ENCODE measurements around the gene GPC1.

DNA sequence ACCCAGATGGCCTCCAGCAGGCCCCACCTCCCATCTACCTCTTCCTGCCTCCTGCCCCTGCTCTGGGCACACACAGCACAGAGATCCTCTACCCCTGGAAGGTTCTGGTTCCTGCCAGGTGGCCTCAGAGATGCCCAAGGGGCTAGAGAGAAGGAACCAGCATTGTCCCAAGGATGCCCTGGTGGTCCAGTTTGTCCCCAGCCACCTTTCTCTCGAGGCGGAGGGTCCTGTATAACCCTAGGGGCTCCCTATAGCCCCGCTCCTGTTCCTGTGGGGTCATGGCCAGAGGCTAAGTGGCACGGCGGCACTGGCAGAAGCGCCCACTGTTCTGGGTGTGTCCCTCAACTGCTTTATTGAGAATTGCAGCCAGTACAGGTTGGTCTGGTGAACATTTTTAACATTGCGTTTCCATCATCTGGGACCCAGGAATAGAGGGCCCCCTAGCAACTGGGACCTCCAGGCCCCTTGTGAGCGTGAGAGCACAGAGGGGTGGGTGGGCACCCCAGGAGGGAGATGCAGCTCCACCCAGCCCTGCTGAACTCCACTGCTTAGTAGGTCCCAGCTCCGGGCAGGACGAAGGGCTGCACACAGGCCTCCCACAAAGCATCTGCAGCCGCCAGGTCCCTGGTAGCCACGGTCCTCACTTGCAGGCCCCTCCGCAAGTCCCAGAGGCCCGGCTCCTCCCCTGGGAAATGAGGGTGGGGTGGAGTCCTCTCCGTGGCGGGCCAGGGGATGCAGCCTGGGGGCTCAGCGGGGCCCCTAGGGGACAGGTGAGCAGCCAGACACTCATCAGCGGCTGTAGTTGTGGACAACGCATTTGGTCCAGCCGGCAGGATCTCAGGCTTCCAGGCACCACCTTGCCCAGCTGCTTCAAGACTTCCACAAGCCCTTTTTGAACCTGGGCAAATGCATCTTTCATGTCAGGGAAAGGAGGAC is 33.1 kb downstream of the GPC1 start:
- no peak for TF ChIP-seq CTCF (IDR thresholded peaks at IDR 0.05; ENCODE audit: insufficient read depth, low read depth, low read length)
- no peak for TF ChIP-seq EZH2 (IDR thresholded peaks at IDR 0.05; ENCODE audit: insufficient read depth, low read length)

Measured in astrocyte (in vitro differentiated cells and primary cell).